Breast epithelium (tissue), 3 donors: ENCODE results near the gene ETFA.

ENCODE experiments used
- CTCF ChIP-seq, 3 donors: fragments of 450-650 bp; IDR thresholded peaks; one replicate each; pipeline ENCODE4 v1.5.1; 2016 to 2017; ENCODE audit warnings: antibody characterized with exemption in 3 of 3, mild to moderate bottlenecking in 3 of 3, moderate library complexity in 3 of 3
- POLR2A ChIP-seq: fragments of 450-650 bp; IDR thresholded peaks from one replicate; pipeline ENCODE4 v1.6.1; 2016; ENCODE audit warnings: antibody characterized with exemption, mild to moderate bottlenecking, moderate library complexity
- POLR2AphosphoS5 ChIP-seq, 3 donors: sonication (generic); formaldehyde crosslinking; IDR thresholded peaks; one replicate each; pipeline ENCODE4 v1.6.1; 2017; ENCODE audit warnings: antibody characterized with exemption in 3 of 3

DNA sequence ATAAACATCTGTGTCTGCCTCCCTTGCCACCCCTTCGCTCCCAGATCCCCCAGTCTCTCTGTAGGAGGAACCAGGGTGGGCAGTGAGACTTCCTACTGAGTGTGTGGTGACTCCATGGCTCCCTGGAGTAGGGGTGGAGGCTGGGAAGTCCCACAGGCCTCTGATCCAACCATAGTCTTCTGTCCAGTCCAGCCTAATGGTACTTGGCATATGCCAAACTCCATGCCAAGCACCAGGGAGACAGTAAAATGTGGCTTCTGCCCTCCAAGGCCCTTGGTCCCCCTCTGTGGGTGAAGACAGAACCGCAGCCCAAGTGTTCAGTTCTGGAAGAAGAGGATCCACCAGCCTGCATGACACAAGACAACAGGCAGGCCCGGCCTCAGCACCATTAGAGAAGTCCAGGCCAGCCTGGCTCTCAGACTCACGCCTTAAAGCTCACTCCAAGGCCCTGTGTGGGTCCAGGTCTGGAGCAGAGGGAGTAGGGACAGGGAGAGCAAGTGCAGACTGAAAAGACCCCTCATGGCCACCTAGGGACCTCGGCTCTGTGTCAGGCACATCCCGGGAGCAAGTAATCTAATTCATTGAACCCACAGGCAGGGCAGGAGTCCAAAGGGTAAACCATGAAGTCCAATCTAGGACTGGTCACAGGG lies 112.7 kb downstream of the ETFA start:
- TF ChIP-seq POLR2AphosphoS5 (IDR thresholded peaks at IDR 0.05) (no peak), CTCF (IDR thresholded peaks at IDR 0.05) (no peak), POLR2A (no peak)
